ENCODE data around the gene GALNT16.

DNA sequence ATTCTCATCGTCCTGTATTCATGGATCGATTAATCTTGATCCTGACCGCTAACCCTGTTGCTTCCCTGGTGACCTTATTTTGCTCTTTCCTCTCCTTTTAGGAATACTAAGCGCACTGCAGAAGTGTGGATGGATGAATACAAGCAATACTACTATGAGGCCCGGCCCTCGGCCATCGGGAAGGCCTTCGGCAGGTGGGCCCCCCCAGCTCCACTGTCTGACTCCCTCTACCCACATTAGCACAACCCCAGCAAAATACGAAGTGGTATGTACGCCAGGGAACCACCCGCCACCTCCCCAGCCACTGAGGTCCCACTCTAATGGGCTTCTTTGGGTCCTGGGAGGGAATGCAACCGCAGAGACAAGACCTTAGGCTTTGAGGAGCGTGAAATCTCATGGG, 79.5 kb downstream of the GALNT16 start:
- TF ChIP-seq, protein P1, sequence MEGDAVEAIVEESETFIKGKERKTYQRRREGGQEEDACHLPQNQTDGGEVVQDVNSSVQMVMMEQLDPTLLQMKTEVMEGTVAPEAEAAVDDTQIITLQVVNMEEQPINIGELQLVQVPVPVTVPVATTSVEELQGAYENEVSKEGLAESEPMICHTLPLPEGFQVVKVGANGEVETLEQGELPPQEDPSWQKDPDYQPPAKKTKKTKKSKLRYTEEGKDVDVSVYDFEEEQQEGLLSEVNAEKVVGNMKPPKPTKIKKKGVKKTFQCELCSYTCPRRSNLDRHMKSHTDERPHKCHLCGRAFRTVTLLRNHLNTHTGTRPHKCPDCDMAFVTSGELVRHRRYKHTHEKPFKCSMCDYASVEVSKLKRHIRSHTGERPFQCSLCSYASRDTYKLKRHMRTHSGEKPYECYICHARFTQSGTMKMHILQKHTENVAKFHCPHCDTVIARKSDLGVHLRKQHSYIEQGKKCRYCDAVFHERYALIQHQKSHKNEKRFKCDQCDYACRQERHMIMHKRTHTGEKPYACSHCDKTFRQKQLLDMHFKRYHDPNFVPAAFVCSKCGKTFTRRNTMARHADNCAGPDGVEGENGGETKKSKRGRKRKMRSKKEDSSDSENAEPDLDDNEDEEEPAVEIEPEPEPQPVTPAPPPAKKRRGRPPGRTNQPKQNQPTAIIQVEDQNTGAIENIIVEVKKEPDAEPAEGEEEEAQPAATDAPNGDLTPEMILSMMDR (IDR thresholded peaks at IDR 0.05; ENCODE audit: insufficient read depth, low read depth, low read length): no peak
- TF ChIP-seq EZH2 (IDR thresholded peaks at IDR 0.05; ENCODE audit: insufficient read depth, low read length): no peak

All from astrocyte (in vitro differentiated cells and primary cell).